OCI-M2 (cell line): ENCODE measurements around the gene TMUB1.
"Not testable (repeated sequence)": the region's sequence is repeated elsewhere in the genome, so short reads cannot be mapped to it uniquely, and the experiment has no call there.

ENCODE experiments used
- DNase-seq: peaks from one replicate; lab custom pipeline; 2025; ENCODE audit not compliant: unreplicated experiment; lab: John Stamatoyannopoulos, UW

TMUB1 gene

DNA sequence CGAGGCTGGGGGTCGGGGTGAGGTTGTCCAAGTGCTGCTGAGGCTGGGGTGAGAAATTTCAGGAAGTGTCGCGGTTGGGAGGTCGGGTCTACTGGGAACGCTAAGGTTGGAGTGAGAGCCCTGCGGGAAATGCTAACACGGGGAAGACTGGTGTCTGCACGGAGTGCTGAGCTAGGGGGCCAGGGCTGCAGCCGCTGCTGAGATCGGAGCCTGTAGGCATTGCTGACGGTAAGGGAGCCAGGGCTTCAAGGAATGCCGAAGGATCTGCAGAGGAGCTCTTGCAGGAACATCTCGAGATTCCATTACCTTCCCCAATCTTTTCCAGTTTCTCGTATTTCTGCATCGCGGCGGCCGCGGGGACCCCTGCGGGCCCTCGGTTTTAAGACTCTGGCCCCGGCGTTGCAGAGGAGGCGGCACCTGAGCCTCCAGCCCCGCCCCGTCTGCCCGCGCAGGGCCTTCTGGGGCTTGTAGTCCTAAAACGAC is 25.7 kb downstream of the TMUB1 start, which contains the start of gene CDK5:
Gene CDK5 (minus strand): TSS at position 392 of the 483 bp plus-strand sequence. CDS start 49 bp downstream, at position 343.
- no peak for DNase-seq

DNA sequence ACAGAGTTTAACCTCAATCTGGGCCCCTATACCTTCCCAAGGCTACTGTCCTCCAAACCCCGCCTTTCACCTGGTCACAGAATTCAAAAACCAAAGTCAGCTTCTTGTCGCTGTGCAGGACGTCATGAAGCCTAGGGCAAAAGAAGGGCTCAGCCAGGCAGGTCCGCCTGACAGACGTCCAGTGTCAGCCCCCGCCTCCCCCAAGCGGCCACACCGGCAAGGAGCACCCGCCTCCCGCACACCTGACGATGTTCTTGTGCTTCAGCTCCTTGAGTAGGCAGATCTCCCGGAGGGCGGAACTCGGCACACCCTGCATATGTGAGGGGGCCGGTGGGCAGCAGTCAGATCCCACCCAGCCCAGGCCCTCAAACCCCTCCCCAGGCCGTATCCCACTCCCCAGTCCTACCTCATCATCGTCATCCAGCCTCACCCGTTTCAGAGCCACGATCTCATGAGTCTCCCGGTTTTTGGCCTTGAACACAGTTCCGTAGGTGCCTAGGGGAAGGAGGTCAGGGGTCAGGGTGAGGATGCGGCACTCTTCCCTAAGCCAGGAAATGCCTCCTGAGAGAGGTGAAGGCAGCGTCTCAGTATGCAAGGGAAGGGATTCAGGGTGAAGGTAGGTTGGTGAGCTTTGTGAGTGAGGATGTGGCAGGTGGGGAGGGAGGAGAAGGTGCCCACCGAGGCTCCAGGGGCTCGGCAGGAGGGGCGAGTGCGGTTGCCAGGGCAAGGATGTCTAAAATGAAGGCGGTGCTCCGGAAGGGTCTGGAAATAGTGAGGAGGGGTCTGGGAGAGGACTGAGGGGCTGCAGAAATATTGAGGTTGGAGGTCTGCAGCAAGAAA is 26.4 kb downstream of the TMUB1 start:
- no peak for DNase-seq

- no peak for DNase-seq
Measured at GRCh38 chr7:151056283-151056665, 27.0 kb downstream of the TMUB1 start.

- no peak for DNase-seq
Measured at GRCh38 chr7:151053751-151054150, 29.5 kb downstream of the TMUB1 start.

GRCh38 chr7:151053096-151053495 is 30.2 kb downstream of the TMUB1 start:
- DNase-seq, result no peak

- no peak for DNase-seq
Measured at GRCh38 chr7:151051108-151051507, 32.2 kb downstream of the TMUB1 start.

GRCh38 chr7:151048911-151049463 is 34.3 kb downstream of the TMUB1 start:
- no peak for DNase-seq

GRCh38 chr7:151047976-151048815 is 35.1 kb downstream of the TMUB1 start, which contains the start of gene ASIC3:
TSS of gene ASIC3 (plus strand) at chr7:151048531. CDS start at chr7:151048886, 355 bp downstream.
- DNase-seq, result no peak

GRCh38 chr7:151046603-151047573 is 36.4 kb downstream of the TMUB1 start:
- no peak for DNase-seq

- DNase-seq, result no peak
Measured at GRCh38 chr7:151045967-151046366, 37.3 kb downstream of the TMUB1 start.

DNA sequence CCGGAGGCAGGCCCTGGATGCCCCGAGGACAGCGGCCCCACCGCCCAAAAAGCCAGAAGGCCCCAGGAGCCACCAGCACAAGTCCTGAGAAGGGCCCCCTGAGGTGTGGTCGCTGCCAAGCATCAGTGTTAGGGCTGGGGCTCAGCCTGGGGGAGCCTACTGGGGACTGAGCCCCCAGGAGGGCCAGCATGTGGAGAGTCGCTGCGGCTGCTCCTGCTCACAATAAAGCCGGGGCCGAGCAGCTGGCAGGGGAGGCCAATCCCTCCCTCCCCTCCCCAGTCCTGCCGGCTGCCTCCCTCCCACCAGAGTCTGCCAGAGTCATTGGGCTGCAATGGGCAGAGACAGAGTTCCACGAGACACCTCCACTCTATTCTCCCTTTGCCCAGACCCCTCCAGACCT is 38.0 kb downstream of the TMUB1 start:
- no peak for DNase-seq

DNA sequence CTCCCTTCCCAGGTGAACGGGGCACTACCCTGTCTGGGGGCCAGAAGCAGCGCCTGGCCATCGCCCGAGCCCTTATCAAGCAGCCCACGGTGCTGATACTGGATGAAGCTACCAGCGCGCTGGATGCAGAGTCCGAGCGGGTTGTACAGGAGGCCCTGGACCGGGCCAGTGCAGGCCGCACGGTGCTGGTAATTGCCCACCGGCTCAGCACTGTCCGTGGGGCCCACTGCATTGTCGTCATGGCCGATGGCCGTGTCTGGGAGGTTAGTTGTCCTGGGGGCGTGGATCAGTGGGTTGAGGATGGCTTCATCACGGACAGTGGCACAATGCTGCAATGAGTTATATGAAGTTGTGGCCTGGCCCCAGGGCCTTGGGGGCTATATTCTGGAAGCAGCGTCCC is 39.3 kb downstream of the TMUB1 start:
- DNase-seq, result no peak

- DNase-seq, result not testable (repeated sequence)
Measured at GRCh38 chr7:151043449-151043848, 39.8 kb downstream of the TMUB1 start.

GRCh38 chr7:151040616-151041375 is 42.5 kb downstream of the TMUB1 start:
- DNase-seq, result no peak

DNA sequence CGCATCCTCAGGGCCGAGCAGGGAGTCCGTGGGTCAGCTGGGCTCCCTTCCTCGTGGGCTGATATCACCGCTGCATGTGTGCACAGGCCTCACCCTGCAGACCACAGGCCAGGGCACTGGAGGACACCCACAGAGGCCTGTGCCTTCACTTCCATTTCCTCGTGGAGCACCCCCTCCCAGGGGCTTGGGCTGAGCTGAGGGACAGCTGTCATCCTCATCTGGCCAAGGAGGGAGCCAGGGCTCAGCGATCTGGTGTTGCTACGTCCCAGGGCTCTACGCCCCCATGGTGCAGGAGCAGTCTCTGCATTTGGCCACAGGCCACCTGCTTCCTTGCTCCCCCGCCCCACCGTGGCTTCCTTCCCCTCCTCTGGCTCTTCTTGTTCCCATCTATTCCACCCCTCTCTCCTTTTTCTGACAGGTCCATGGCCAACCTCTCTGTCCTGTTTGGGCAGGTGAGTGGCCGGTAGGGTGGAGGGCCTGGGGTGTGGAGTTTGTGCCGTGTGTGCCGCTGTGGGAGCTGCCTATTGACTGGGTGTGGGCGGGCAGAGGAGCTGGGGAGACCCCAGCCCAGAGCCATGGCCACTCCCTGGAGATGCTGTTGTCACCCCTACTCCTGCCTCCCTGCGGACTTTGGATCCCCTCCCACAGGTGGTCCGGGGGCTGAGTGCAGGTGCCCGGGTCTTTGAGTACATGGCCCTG is 43.3 kb downstream of the TMUB1 start:
- no peak for DNase-seq

GRCh38 chr7:151038951-151039849 is 44.1 kb downstream of the TMUB1 start:
- DNase-seq, result peak; percentile 96

- no peak for DNase-seq
Measured at GRCh38 chr7:151035902-151036301, 47.4 kb downstream of the TMUB1 start.
